Measurements from ENCODE around the gene MOAP1.
A peak's percentile ranks its signal among the peaks of the same experiment; 100 is the strongest.
"Not testable (repeated sequence)": the region's sequence is repeated elsewhere in the genome, so short reads cannot be mapped to it uniquely, and the experiment has no call there.

MOAP1 gene

DNA sequence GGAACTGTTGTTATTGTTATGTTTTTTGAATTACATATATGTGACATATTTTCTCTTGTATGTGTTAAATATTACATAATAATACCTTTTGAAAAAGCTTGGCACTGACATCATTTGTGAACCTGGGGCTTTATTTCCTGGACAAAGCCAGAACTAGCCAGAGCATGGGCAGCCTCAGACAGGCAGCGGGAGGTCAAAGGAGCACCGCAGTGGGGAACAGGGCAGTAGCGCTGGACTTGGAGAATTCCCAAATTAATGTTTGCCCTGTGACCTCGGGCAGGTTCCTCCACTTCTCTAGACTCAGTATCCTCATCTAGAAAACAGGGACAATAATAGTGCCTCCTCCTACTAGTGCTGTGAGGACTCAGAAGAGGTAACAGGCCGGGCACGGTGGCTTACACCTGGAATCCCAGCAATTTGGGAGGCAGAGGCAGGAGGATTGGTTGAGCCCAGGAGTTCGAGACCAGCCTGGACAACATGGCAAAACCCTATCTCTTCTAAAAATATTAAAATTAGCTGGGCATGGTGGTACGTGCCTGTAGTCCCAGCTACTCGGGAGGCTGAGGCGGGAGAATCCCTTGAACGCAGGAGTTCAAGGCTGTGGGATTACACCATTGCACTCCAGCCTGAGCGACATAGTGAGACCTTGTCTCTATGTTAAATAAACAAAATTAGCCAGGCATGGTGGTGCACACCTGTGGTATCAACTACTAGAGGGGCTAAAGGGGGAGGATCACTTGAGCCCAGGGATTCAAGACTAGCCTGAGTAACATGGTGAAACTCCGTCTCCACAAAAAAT is 41.6 kb downstream of the MOAP1 start:
- no peak for DNase-seq

DNA sequence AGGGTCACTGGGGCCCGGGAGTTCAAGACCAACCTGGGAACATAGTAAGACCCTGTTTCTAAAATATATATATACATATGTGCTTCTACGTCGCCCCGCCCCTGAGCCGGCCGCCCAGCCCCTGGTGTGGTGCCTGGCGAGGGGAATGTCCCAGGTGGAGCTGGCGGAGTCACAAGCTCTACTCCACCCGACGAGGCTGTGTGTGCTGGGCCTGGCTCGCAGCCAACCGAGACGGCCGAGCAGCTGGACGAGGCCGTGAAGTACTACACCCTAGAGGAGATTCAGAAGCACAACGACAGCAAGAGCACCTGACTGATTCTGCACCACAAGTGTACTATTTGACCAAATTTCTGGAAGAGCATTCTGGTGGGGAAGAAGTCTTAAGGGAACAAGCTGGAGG is 46.8 kb downstream of the MOAP1 start:
- DNase-seq = peak; percentile 85

DNA sequence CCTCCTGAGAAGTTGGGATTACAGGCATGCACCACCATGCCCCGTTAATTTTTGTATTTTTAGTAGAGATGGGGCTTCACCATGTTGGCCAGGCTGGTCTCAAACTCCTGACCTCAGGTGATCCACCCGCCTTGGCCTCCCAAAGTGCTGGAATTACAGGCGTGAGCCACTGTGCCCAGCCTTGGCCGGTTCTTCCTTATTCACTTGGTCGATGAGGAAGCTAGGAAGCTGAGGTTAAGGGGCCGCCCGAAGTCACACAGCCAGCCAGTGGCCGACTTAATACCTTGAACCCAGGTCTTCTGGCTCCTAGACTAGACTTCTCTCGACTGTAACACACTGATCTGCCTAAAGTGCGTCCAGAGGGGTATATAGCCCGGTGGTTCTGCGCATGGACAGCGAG is 48.2 kb downstream of the MOAP1 start:
- not testable (repeated sequence) for DNase-seq

DNA sequence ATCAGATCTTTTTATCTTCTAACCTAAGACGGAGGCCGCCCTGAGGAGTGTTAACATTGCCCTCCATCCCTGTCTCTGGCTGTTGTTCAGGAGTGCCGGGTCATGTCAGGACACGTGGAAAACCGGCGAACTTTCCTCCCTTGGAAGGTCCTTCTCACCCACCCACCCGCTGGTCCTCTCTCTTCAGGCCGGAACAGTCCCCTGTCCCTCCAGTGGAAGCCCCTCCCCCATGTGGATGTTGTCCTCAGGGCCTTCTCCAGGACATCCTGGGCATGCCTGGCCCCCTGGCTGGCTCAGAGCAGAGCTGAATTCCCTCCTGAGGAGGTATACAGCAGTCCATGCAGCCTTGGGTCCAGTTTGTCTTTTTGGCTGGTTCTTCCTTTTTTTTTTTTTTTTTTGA is 48.7 kb downstream of the MOAP1 start:
- no peak for DNase-seq

DNA sequence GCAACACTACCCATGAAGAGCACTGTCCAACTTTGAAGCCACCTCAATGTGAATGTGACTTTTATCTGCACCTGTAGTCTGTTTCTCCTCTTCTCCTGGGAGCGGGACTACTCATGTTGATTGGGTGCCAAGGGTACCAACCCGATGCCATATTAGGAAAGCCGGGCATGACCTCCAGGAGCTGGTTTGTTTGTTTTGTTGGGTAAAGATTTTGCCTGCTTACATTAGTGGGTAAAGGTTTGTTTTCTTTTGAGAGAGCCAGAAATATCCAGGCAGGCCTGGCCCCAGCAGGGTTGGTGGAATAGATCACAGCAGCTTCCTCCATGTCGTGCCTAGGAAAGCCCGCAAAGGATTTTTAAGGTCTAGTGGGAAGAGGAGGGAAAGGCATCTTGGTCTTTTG is 49.3 kb downstream of the MOAP1 start:
- no peak for DNase-seq

DNA sequence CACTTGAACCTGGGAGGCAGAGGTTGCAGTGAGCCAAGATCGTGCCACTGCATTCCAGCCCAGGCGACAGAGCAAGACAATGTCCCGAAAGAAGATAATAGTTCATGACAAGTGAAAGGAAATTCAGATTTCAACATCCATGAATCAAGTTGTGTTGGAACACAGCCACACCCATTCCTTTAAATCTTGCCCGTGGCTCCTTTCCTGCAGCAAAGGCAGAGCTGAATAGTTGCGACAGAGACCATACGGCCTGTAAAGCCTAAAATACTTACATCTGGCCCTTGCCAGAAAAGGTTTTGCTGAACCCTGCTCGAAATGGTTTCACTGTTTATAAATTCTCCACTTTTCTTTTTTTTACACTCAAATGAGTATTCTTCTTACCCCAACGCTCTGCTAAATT is 51.2 kb downstream of the MOAP1 start:
- DNase-seq = no peak

DNA sequence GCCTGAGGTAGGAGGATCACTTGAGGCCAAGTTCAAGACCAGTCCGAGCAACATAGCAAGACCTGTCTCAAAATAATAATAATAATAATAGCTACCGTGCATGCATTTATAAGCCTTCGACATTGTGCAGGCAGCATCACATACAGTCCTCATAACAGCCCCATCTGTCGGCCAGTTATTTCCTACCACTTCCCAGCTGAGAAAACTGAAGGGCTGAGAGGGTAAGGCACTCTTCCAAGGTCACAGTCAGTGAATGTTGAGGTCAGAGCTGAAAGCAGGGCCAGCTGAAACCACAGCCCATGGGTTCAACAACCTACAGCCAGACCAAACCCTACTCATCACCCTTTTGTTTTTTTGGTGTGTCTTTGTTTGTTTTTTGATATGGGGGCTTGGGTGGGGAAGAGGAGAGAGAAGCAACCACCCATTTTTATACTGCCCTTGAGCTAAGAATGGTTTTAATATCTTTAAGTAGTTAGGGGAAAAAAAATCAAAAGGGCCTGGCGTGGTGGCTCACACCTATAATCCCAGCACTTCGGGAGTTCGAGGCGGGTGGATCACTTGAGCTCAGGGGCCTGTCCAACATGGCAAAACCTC is 52.1 kb downstream of the MOAP1 start:
- peak; percentile 14 for DNase-seq

All from COR-L47 (cell line).